Measurements from ENCODE around the gene SMG9. TPM values are rescaled to one million over a fixed set of nuclear protein-coding genes. Genes with fewer than 3 reads are reported as not detected.

SMG9 gene
- total RNA-seq, 4 donors from 2014 or later, result 16.0 to 22.7 (median 21.1) TPM

DNA sequence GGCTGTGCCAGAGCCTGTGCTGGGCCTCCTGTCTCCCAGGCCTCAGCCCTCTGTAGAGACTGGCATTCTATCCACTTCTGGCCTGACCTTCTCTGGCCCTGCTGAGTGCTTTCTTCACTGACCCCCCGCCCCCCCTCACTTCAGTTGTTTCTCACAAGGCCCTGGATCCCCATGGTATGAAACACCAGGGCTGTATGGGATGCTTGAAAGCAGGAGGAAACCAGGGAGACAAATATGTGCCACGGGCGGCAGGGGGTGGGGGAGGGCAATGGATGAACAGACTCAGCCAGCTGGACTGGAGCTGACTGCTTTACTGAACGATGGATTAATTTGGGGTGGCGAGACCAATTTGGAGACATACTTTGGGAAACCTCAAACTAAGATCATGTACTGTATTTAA is 24.8 kb downstream of the SMG9 start:
- intact Hi-C loops (cut with DNase I), result no loop called here
- H3K36me3 ChIP-seq, result peaks cover 9 to 73% (median 47%) of the 10 kb centered on the region in 3 donors
- no peaks in the 10 kb centered on the region for H3K9me3 ChIP-seq
- no peak overlapping the region for H3K4me3 ChIP-seq
- H3K4me1 ChIP-seq, result peaks cover 0 to 7% (median 0%) of the 10 kb centered on the region in 3 donors
- H3K27me3 ChIP-seq, result no peaks in the 10 kb centered on the region
- H3K27ac ChIP-seq, result no peak overlapping the region
- DNase-seq, result no peak
- 81 to 85% methylated on average over 2 to 5 of the region's 5 CpGs for WGBS, 2 donors
- TF ChIP-seq, protein P1, sequence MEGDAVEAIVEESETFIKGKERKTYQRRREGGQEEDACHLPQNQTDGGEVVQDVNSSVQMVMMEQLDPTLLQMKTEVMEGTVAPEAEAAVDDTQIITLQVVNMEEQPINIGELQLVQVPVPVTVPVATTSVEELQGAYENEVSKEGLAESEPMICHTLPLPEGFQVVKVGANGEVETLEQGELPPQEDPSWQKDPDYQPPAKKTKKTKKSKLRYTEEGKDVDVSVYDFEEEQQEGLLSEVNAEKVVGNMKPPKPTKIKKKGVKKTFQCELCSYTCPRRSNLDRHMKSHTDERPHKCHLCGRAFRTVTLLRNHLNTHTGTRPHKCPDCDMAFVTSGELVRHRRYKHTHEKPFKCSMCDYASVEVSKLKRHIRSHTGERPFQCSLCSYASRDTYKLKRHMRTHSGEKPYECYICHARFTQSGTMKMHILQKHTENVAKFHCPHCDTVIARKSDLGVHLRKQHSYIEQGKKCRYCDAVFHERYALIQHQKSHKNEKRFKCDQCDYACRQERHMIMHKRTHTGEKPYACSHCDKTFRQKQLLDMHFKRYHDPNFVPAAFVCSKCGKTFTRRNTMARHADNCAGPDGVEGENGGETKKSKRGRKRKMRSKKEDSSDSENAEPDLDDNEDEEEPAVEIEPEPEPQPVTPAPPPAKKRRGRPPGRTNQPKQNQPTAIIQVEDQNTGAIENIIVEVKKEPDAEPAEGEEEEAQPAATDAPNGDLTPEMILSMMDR (IDR thresholded peaks at IDR 0.05), result no peak
- TF ChIP-seq POLR2A (IDR thresholded peaks at IDR 0.05), result no peak

DNA sequence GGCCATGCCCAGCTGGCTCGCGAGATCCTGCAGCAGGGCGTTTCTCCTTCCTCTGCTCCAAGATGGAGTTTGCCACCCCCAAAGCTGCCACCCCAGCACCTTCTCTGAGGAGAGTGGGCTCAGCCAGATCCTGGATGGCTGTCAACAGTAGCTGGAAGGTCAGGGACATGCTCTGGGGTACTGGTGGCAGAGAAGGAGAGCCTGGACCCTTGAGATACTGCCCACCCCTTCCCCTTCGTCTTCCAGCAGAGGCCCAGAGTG is 27.2 kb downstream of the SMG9 start:
- H3K36me3 ChIP-seq, result peaks cover 2 to 49% (median 34%) of the 10 kb centered on the region in 3 donors

GRCh38 chr19:43726736-43727592 is 27.8 kb downstream of the SMG9 start:
- no peaks in the 10 kb centered on the region for H3K9me3 ChIP-seq
- intact Hi-C loops (cut with DNase I), result no loop called here
- WGBS, 2 donors, result 44 to 46% methylated on average over 10 to 15 of the region's 15 CpGs

More for the DNA sequence above, 27.2 kb downstream of the SMG9 start:
- Histone ChIP-seq H3K27me3 (no peaks in the 10 kb centered on the region), H3K27ac (no peak overlapping the region), H3K4me3 (no peak overlapping the region), H3K9me3 (no peaks in the 10 kb centered on the region), H3K4me1 (peaks cover 0 to 7% (median 0%) of the 10 kb centered on the region in 3 donors)
- no peak for DNase-seq
- TF ChIP-seq, protein P1 (IDR thresholded peaks at IDR 0.05), result no peak
- no peak for TF ChIP-seq POLR2A (IDR thresholded peaks at IDR 0.05)
- intact Hi-C loops (cut with DNase I), result no loop called here
- 75 to 83% methylated on average over 1 of the region's 4 CpGs for WGBS, 2 donors

DNA sequence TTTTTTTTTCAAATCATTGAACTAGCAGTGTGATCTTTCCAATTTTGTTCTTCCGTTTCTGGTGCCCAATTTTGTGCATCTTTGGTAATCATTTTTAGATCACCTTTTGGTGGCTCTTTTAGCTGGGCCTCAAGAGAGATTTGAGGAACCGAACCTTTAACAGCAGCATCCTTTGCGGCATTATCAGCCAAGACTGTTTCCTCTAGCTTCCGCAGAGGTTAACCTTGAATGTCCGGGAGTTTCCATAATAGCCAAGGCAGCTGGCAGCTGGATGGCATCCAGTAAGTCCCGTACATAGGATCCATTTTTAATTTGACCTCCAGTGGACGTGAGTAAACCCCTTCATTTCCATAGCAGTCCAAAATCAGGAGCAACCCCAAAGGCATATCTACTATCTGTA is 29.3 kb downstream of the SMG9 start:
- H3K9me3 ChIP-seq, result no peaks in the 10 kb centered on the region
- peaks cover 0 to 7% (median 0%) of the 10 kb centered on the region in 3 donors for H3K4me1 ChIP-seq
- intact Hi-C loops (cut with DNase I), result no loop called here
- no peak for DNase-seq
- no peaks in the 10 kb centered on the region for H3K27me3 ChIP-seq
- 45 to 50% methylated on average over 7 of the region's 7 CpGs for WGBS, 2 donors
- no peak overlapping the region for H3K4me3 ChIP-seq
- H3K27ac ChIP-seq, result no peak overlapping the region
- H3K36me3 ChIP-seq, result peaks cover 0 to 28% (median 14%) of the 10 kb centered on the region in 3 donors
- TF ChIP-seq, protein P1 (IDR thresholded peaks at IDR 0.05), result no peak
- no peak for TF ChIP-seq POLR2A (IDR thresholded peaks at IDR 0.05)

More at GRCh38 chr19:43726736-43727592, 27.8 kb downstream of the SMG9 start:
- no peak overlapping the region for H3K4me3 ChIP-seq
- H3K36me3 ChIP-seq, result peaks cover 0 to 43% (median 28%) of the 10 kb centered on the region in 3 donors
- peaks cover 0 to 7% (median 0%) of the 10 kb centered on the region in 3 donors for H3K4me1 ChIP-seq
- H3K27me3 ChIP-seq, result no peaks in the 10 kb centered on the region
- TF ChIP-seq, protein P1 (IDR thresholded peaks at IDR 0.05), result no peak
- no peak for TF ChIP-seq POLR2A (IDR thresholded peaks at IDR 0.05)
- no peak for DNase-seq
- H3K27ac ChIP-seq, result no peak overlapping the region

DNA sequence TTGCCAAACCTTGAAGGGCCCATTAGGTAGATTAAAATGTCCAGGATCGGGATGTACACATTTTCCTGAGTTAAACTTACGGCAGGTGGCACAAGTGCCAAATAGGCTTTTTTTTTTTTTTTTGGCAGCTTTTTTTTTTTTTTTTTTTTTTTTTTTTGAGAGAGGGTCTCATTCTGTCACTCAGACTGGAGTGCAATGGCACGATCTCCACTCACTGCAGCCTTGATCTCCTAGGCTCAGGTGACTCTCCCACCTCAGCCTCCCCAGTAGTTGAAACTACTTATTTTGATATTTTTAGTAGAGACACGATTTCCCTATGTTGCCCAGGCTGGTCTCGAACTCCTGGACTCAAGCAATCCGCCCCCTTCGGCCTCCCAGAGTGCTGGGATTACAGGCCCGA is 29.9 kb downstream of the SMG9 start:
- TF ChIP-seq, protein P1 (IDR thresholded peaks at IDR 0.05), result no peak
- no peak for TF ChIP-seq POLR2A (IDR thresholded peaks at IDR 0.05)

More for the DNA sequence above, 29.9 kb downstream of the SMG9 start:
- H3K27ac ChIP-seq, result no peak overlapping the region
- WGBS, 2 donors, result 68% methylated on average over 8 of the region's 8 CpGs
- intact Hi-C loops (cut with DNase I), result no loop called here
- H3K36me3 ChIP-seq, result peaks cover 0 to 23% (median 13%) of the 10 kb centered on the region in 3 donors
- no peaks in the 10 kb centered on the region for H3K9me3 ChIP-seq
- DNase-seq, result no peak
- H3K4me3 ChIP-seq, result no peak overlapping the region
- peaks cover 0 to 5% (median 0%) of the 10 kb centered on the region in 4 donors for H3K27me3 ChIP-seq
- peaks cover 0 to 7% (median 0%) of the 10 kb centered on the region in 3 donors for H3K4me1 ChIP-seq

Data from esophagus squamous epithelium (tissue), 5 donors.